ENCODE data around the gene GRM4. TPM values are rescaled to one million over a fixed set of nuclear protein-coding genes. Genes with fewer than 3 reads are reported as not detected.

The GRM4 gene
- total RNA-seq, 1 experiment from 2014 or later = not detected

- Histone ChIP-seq H3F3A (ENCODE audit: low read length, unreplicated experiment) (no peaks in the 10 kb centered on the region), H3K4me3 (ENCODE audit: low read length) (no peak overlapping the region), H3K36me3 (ENCODE audit: low read depth, low read length) (no peaks in the 10 kb centered on the region), H2AFZ (ENCODE audit: low read length) (no peak overlapping the region), H3K9me2 (replicated peaks; ENCODE audit: low read length) (no peaks in the 10 kb centered on the region), H3K4me1 (ENCODE audit: insufficient read depth, low read length) (peaks cover 8% of the 10 kb centered on the region; the same call in 1 of the 2 replicates), H3K27ac (ENCODE audit: low read length) (no peak overlapping the region), H3K9ac (ENCODE audit: low read length) (no peak overlapping the region), H3K9me3 (ENCODE audit: low read length) (no peaks in the 10 kb centered on the region), H3K79me2 (ENCODE audit: low read length) (no peaks in the 10 kb centered on the region), H3K4me2 (ENCODE audit: low read length) (no peak overlapping the region), H3K27me3 (ENCODE audit: low read length) (no peaks in the 10 kb centered on the region), H4K20me1 (ENCODE audit: low read length) (no peaks in the 10 kb centered on the region)
- no peak for ATAC-seq
- ChIA-PET CTCF (no interaction called here), POLR2A (ENCODE audit: unreplicated experiment) (no interaction called here)
- no peak for TF ChIP-seq EZH2 (IDR thresholded peaks at IDR 0.05; ENCODE audit: low read length, unreplicated experiment)
- no peak for TF ChIP-seq CTCF (conservative IDR thresholded peaks at IDR 0.05; ENCODE audit: low read depth, low read length)
- TF ChIP-seq EZH2phosphoT487 (IDR thresholded peaks at IDR 0.05; ENCODE audit: borderline replicate concordance, low read length) = no peak
- intact Hi-C loops (cut with micrococcal nuclease) = no loop called here
- no TSS peak for BruUV-seq (replicated peaks)
- no peak for DNase-seq
These were observed 33.3 kb upstream of the GRM4 start for GRCh38 chr6:34179106-34179720.

- H3K79me2 ChIP-seq (ENCODE audit: low read length) = no peaks in the 10 kb centered on the region
- peaks cover 8% of the 10 kb centered on the region; the same call in 1 of the 2 replicates for H3K4me1 ChIP-seq (ENCODE audit: insufficient read depth, low read length)
- TF ChIP-seq EZH2phosphoT487 (IDR thresholded peaks at IDR 0.05; ENCODE audit: borderline replicate concordance, low read length) = no peak
- no peak for TF ChIP-seq EZH2 (IDR thresholded peaks at IDR 0.05; ENCODE audit: low read length, unreplicated experiment)
- no peak for TF ChIP-seq CTCF (conservative IDR thresholded peaks at IDR 0.05; ENCODE audit: low read depth, low read length)
- no peaks in the 10 kb centered on the region for H3F3A ChIP-seq (ENCODE audit: low read length, unreplicated experiment)
- ATAC-seq (no peak), DNase-seq (no peak)
- no peak overlapping the region for H3K4me2 ChIP-seq (ENCODE audit: low read length)
- H3K9ac ChIP-seq (ENCODE audit: low read length) = no peak overlapping the region
- no peak overlapping the region for H3K4me3 ChIP-seq (ENCODE audit: low read length)
- no peaks in the 10 kb centered on the region for H3K27me3 ChIP-seq (ENCODE audit: low read length)
- ChIA-PET CTCF (no interaction called here), POLR2A (ENCODE audit: unreplicated experiment) (interaction anchor here (0.6 kb wide), 1 partner anchor 113 kb away, joined by 8 read pairs; no protein-coding TSS in a partner anchor)
- no TSS peak for BruUV-seq (replicated peaks)
- no peaks in the 10 kb centered on the region for H3K9me3 ChIP-seq (ENCODE audit: low read length)
- no peak overlapping the region for H2AFZ ChIP-seq (ENCODE audit: low read length)
- H4K20me1 ChIP-seq (ENCODE audit: low read length) = no peaks in the 10 kb centered on the region
- no peak overlapping the region for H3K27ac ChIP-seq (ENCODE audit: low read length)
- intact Hi-C loops (cut with micrococcal nuclease) = no loop called here
- H3K36me3 ChIP-seq (ENCODE audit: low read depth, low read length) = no peaks in the 10 kb centered on the region
- H3K9me2 ChIP-seq (replicated peaks; ENCODE audit: low read length) = no peaks in the 10 kb centered on the region
These were observed 32.6 kb upstream of the GRM4 start for GRCh38 chr6:34178357-34179105.

GRCh38 chr6:34177181-34177591, 31.3 kb upstream of the GRM4 start:
- ChIA-PET CTCF (no interaction called here), POLR2A (ENCODE audit: unreplicated experiment) (no interaction called here)
- H4K20me1 ChIP-seq (ENCODE audit: low read length) = no peaks in the 10 kb centered on the region
- no peaks in the 10 kb centered on the region for H3K27me3 ChIP-seq (ENCODE audit: low read length)
- H3K4me1 ChIP-seq (ENCODE audit: insufficient read depth, low read length) = peaks cover 8% of the 10 kb centered on the region; the same call in 1 of the 2 replicates
- no peak overlapping the region for H3K9ac ChIP-seq (ENCODE audit: low read length)
- BruUV-seq (replicated peaks) = no TSS peak
- no peak overlapping the region for H3K4me3 ChIP-seq (ENCODE audit: low read length)
- no peaks in the 10 kb centered on the region for H3K9me3 ChIP-seq (ENCODE audit: low read length)
- intact Hi-C loops (cut with micrococcal nuclease) = no loop called here
- H2AFZ ChIP-seq (ENCODE audit: low read length) = no peak overlapping the region
- H3K9me2 ChIP-seq (replicated peaks; ENCODE audit: low read length) = no peaks in the 10 kb centered on the region
- no peaks in the 10 kb centered on the region for H3F3A ChIP-seq (ENCODE audit: low read length, unreplicated experiment)
- H3K79me2 ChIP-seq (ENCODE audit: low read length) = no peaks in the 10 kb centered on the region
- no peak overlapping the region for H3K4me2 ChIP-seq (ENCODE audit: low read length)
- ATAC-seq (no peak), DNase-seq (no peak)
- no peaks in the 10 kb centered on the region for H3K36me3 ChIP-seq (ENCODE audit: low read depth, low read length)
- no peak overlapping the region for H3K27ac ChIP-seq (ENCODE audit: low read length)
- TF ChIP-seq EZH2 (IDR thresholded peaks at IDR 0.05; ENCODE audit: low read length, unreplicated experiment) (no peak), EZH2phosphoT487 (IDR thresholded peaks at IDR 0.05; ENCODE audit: borderline replicate concordance, low read length) (no peak), CTCF (conservative IDR thresholded peaks at IDR 0.05; ENCODE audit: low read depth, low read length) (no peak)
